Smooth muscle cell (in vitro differentiated cells): Measurements from ENCODE around the gene FAM236D. TPM values are rescaled to one million over a fixed set of nuclear protein-coding genes. Genes with fewer than 3 reads are reported as not detected.
"Not testable (repeated sequence)": the region's sequence is repeated elsewhere in the genome, so short reads cannot be mapped to it uniquely, and the experiment has no call there.

ENCODE experiments used
- DNase-seq: peaks from one replicate; lab custom pipeline; 2025; ENCODE audit not compliant: unreplicated experiment; lab: John Stamatoyannopoulos, UW
- H2AFZ ChIP-seq: fragments of 200-600 bp; sonication (generic); 2 replicates; pipeline ENCODE4 v1.6.0; 2016; ENCODE audit warnings: antibody characterized with exemption, low read depth, mild to moderate bottlenecking
- H3F3A ChIP-seq: fragments of 200-600 bp; sonication (generic); 2 replicates; pipeline ENCODE4 v1.6.0; 2017; ENCODE audit warnings: antibody characterized with exemption, low read depth
- H3K27ac ChIP-seq: fragments of 200-600 bp; sonication (generic); 2 replicates; pipeline ENCODE4 v1.5.1; 2016; ENCODE audit warnings: low read depth, mild to moderate bottlenecking
- H3K27me3 ChIP-seq: fragments of 200-600 bp; sonication (generic); 2 replicates; pipeline ENCODE4 v1.6.1; 2016; ENCODE audit warnings: low read depth, mild to moderate bottlenecking
- H3K36me3 ChIP-seq: fragments of 200-600 bp; sonication (generic); 2 replicates; pipeline ENCODE4 v1.5.1; 2016; ENCODE audit warnings: low read depth
- H3K4me1 ChIP-seq: fragments of 200-600 bp; sonication (generic); 2 replicates; pipeline ENCODE4 v1.5.1; 2016; ENCODE audit warnings: low read depth
- H3K4me2 ChIP-seq: fragments of 200-600 bp; sonication (generic); 2 replicates; pipeline ENCODE4 v1.6.0; 2016; ENCODE audit warnings: mild to moderate bottlenecking
- H3K4me3 ChIP-seq: fragments of 200-600 bp; sonication (generic); 2 replicates; pipeline ENCODE4 v1.5.1; 2016; ENCODE audit warnings: mild to moderate bottlenecking
- H3K79me2 ChIP-seq: fragments of 200-600 bp; sonication (generic); 2 replicates; pipeline ENCODE4 v1.6.0; 2016; ENCODE audit warnings: low read depth, mild to moderate bottlenecking
- H3K9ac ChIP-seq: fragments of 200-600 bp; sonication (generic); 2 replicates; pipeline ENCODE4 v1.6.0; 2016; ENCODE audit warnings: low read depth
- H3K9me3 ChIP-seq: fragments of 200-600 bp; sonication (generic); replicated peaks from 2 replicates; pipeline ENCODE4 v1.5.1; 2016; ENCODE audit warnings: low read depth
- H4K20me1 ChIP-seq: fragments of 200-600 bp; sonication (generic); 2 replicates; pipeline ENCODE4 v1.6.0; 2016; ENCODE audit warnings: low read depth
- WGBS: methylation state at CpG from one replicate; pipeline ENCODE4 v1.1.7; 2016; ENCODE audit warnings: low lambda C conversion rate; 5-methylcytosine and 5-hydroxymethylcytosine counted together
- polyA plus RNA-seq: library from polyadenylated mRNA; unstranded; fragments of >200 nt; fragmentation: Nextera tagmentation; extraction: Ambion mirVana; gene quantifications from 2 replicates; pipeline ENCODE4 v1.2.1, GENCODE V29; 2016
- total RNA-seq: library from RNA; depleted of rRNA; stranded (reverse); fragments of >200 nt; gene quantifications from 2 replicates; pipeline ENCODE4 v1.2.3, GENCODE V29; 2014

Gene FAM236D
- total and polyA plus RNA-seq, 2 experiments from 2014 or later, result not detected

DNA sequence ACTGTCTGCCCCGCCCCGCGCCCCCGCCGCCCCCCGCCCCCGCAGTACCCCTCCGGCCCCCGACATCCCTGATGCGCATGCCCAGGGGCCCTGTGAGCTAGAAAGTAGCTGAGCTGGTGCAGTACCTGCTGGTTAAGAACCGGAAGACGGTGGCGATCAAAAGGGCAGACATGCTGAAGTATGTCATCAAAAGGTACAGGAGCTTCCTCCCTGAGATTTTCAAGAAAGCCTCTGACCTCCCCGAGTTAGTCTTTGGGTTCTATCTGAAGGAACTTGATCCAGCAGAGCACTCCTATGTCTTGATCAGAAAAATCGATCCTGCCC lies 30.6 kb downstream of the FAM236D start:
- not testable (repeated sequence) for H3K9ac ChIP-seq, H3K4me3 ChIP-seq, H4K20me1 ChIP-seq, H3F3A ChIP-seq, H3K9me3 ChIP-seq, DNase-seq, H3K27me3 ChIP-seq, H3K36me3 ChIP-seq, H3K27ac ChIP-seq, H3K79me2 ChIP-seq, H3K4me1 ChIP-seq, H2AFZ ChIP-seq, H3K4me2 ChIP-seq
- no CpG with 5 or more reads among the region's 15 CpGs for WGBS

- not testable (repeated sequence) for H4K20me1 ChIP-seq, H3K9me3 ChIP-seq, H3K4me1 ChIP-seq, H3K4me3 ChIP-seq, H3K36me3 ChIP-seq, H3K27me3 ChIP-seq, H3K79me2 ChIP-seq, DNase-seq, H2AFZ ChIP-seq, H3K4me2 ChIP-seq, H3K27ac ChIP-seq, H3F3A ChIP-seq, H3K9ac ChIP-seq
- WGBS, result no CpG with 5 or more reads among the region's 44 CpGs
Observed at GRCh38 chrX:72776653-72777466, 31.1 kb downstream of the FAM236D start, which contains the start of gene DMRTC1B. Gene DMRTC1B, plus strand, starts transcription at chrX:72776890. Its CDS starts 68,246 bp downstream, at chrX:72845136.

DNA sequence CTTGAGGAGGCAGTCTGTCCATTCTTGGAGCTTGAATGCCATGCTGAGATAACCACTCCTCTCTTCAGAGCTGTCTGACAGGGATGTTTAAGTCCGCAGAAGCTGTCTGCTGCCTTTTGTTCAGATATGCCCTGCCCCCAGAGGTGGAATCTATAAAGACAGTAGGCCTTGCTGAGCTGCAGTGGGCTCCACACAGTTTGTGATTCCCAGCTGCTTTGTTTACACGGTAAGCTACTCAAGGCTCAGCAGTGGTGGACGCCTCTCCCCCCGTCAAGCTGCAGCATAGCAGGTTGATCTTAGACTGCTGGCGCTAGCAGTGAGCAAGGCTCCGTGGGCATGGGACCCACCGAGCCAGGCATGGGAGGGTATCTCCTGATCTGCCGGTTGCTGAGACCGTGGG lies 47.6 kb downstream of the FAM236D start:
- no CpG with 5 or more reads among the region's 9 CpGs for WGBS
- not testable (repeated sequence) for DNase-seq, H4K20me1 ChIP-seq, H3K4me2 ChIP-seq, H3K27ac ChIP-seq, H3K4me1 ChIP-seq, H2AFZ ChIP-seq, H3K27me3 ChIP-seq, H3K4me3 ChIP-seq, H3K36me3 ChIP-seq, H3F3A ChIP-seq, H3K9ac ChIP-seq, H3K9me3 ChIP-seq, H3K79me2 ChIP-seq

Other genes starting within 250 kb of the FAM236D start
- gene HDAC8, start 235.4 kb downstream of the FAM236D start, total RNA-seq, result 24.2 and 40.7 TPM in 2 replicates
- 23.1 and 25.6 TPM in 2 replicates for gene HDAC8, start 235.4 kb downstream of the FAM236D start, polyA plus RNA-seq
- 7.9 and 9.0 TPM in 2 replicates for gene PHKA1, start 93.9 kb downstream of the FAM236D start, total RNA-seq
- 3.3 and 4.5 TPM in 2 replicates for gene PHKA1, start 93.9 kb downstream of the FAM236D start, polyA plus RNA-seq
- gene DMRTC1B, start 31.3 kb downstream of the FAM236D start, total RNA-seq, result not detected in 2 replicates
- gene DMRTC1B, start 31.3 kb downstream of the FAM236D start, polyA plus RNA-seq, result 0.11 TPM in 1 of 2 replicates, not detected in the other
- gene FAM236B, start 25.6 kb downstream of the FAM236D start, total RNA-seq, result not detected in 2 replicates
- not detected in 2 replicates for gene FAM236B, start 25.6 kb downstream of the FAM236D start, polyA plus RNA-seq
- not detected in 2 replicates for gene FAM236C, start 104.4 kb upstream of the FAM236D start, total RNA-seq
- not detected in 2 replicates for gene FAM236C, start 104.4 kb upstream of the FAM236D start, polyA plus RNA-seq
- gene FAM236A, start 130.0 kb upstream of the FAM236D start, total RNA-seq, result not detected in 2 replicates
- not detected in 2 replicates for gene FAM236A, start 130.0 kb upstream of the FAM236D start, polyA plus RNA-seq
- gene DMRTC1, start 135.6 kb upstream of the FAM236D start, total RNA-seq, result not detected in 2 replicates
- gene DMRTC1, start 135.6 kb upstream of the FAM236D start, polyA plus RNA-seq, result 0.55 TPM in 1 of 2 replicates, not detected in the other
- not detected in 2 replicates for gene PABPC1L2B, start 194.7 kb upstream of the FAM236D start, total RNA-seq
- not detected in 2 replicates for gene PABPC1L2B, start 194.7 kb upstream of the FAM236D start, polyA plus RNA-seq